ENCODE data around the gene HOXA13. TPM values are rescaled to one million over a fixed set of nuclear protein-coding genes. Genes with fewer than 3 reads are reported as not detected.

HOXA13 gene
- total RNA-seq, 1 experiment from 2014 or later: 0.35 TPM

GRCh38 chr7:27157702-27158431 is 42.0 kb downstream of the HOXA13 start:
- H3K4me2 ChIP-seq: no peak overlapping the region
- intact Hi-C loops (cut with micrococcal nuclease; ENCODE audit: unreplicated experiment): no loop called here
- POLR2A ChIA-PET (ENCODE audit: unreplicated experiment): interaction anchor here (0.6 kb wide), 1 partner anchor 240 kb away, joined by 7 read pairs; no protein-coding TSS in a partner anchor
- no peaks in the 10 kb centered on the region for H3K36me3 ChIP-seq (ENCODE audit: low read depth)
- BruUV-seq (replicated peaks): no TSS peak
- no peaks in the 10 kb centered on the region for H3K9me3 ChIP-seq (ENCODE audit: insufficient read depth, low read depth)
- no peaks in the 10 kb centered on the region for H3K27me3 ChIP-seq (ENCODE audit: insufficient read depth, low read depth)
- CTCF ChIA-PET: interaction anchor here (0.5 kb wide), 1 partner anchor 782 kb away, joined by 3 read pairs; no protein-coding TSS in a partner anchor
- H3K9me2 ChIP-seq (ENCODE audit: insufficient read depth): no peaks in the 10 kb centered on the region
- H2AFZ ChIP-seq: no peak overlapping the region
- TF ChIP-seq CTCF (conservative IDR thresholded peaks at IDR 0.05): no peak
- TF ChIP-seq EZH2 (IDR thresholded peaks at IDR 0.05; ENCODE audit: low read depth): no peak
- H3K4me1 ChIP-seq (replicated peaks; ENCODE audit: insufficient read depth): 0 out of 2 replicates have a peak, but pooled peaks cover 3% of the 10 kb centered on the region
- no peaks in the 10 kb centered on the region for H3K79me2 ChIP-seq (ENCODE audit: low read depth)
- peaks cover 10% of the 10 kb centered on the region; the same call in 1 of the 2 replicates for H3F3A ChIP-seq (ENCODE audit: insufficient read depth, low read depth)
- no peak for DNase-seq
- no peak overlapping the region for H3K4me3 ChIP-seq
- H3K27ac ChIP-seq: no peak overlapping the region
- no peaks in the 10 kb centered on the region for H4K20me1 ChIP-seq (ENCODE audit: insufficient read depth)

GRCh38 chr7:27156916-27157701 is 42.8 kb downstream of the HOXA13 start:
- Histone ChIP-seq H3K4me1 (replicated peaks; ENCODE audit: insufficient read depth) (0 out of 2 replicates have a peak, but pooled peaks cover 3% of the 10 kb centered on the region), H3K27me3 (ENCODE audit: insufficient read depth, low read depth) (no peaks in the 10 kb centered on the region), H4K20me1 (ENCODE audit: insufficient read depth) (no peaks in the 10 kb centered on the region), H2AFZ (no peak overlapping the region), H3K9me2 (ENCODE audit: insufficient read depth) (no peaks in the 10 kb centered on the region), H3F3A (ENCODE audit: insufficient read depth, low read depth) (0 out of 2 replicates have a peak, but pooled peaks cover 2% of the 10 kb centered on the region), H3K36me3 (ENCODE audit: low read depth) (no peaks in the 10 kb centered on the region), H3K9me3 (ENCODE audit: insufficient read depth, low read depth) (no peaks in the 10 kb centered on the region), H3K79me2 (ENCODE audit: low read depth) (no peaks in the 10 kb centered on the region), H3K27ac (no peak overlapping the region), H3K4me2 (no peak overlapping the region), H3K4me3 (no peak overlapping the region)
- CTCF ChIA-PET: interaction anchor here (0.5 to 0.6 kb wide), 2 partner anchors 469 to 781 kb away, joined by 3 to 4 read pairs; no protein-coding TSS in a partner anchor
- TF ChIP-seq CTCF (conservative IDR thresholded peaks at IDR 0.05) (no peak), EZH2 (IDR thresholded peaks at IDR 0.05; ENCODE audit: low read depth) (no peak)
- intact Hi-C loops (cut with micrococcal nuclease; ENCODE audit: unreplicated experiment): no loop called here
- BruUV-seq (replicated peaks): no TSS peak
- POLR2A ChIA-PET (ENCODE audit: unreplicated experiment): interaction anchor here (0.6 kb wide), 1 partner anchor 239 kb away, joined by 7 read pairs; no protein-coding TSS in a partner anchor
- DNase-seq: no peak

GRCh38 chr7:27156508-27156898 is 43.4 kb downstream of the HOXA13 start, which contains the start of gene HOXA7:
HOXA7 (minus strand) TSS chr7:27156675; CDS start chr7:27156545, 130 bp downstream.
- H3K4me1 ChIP-seq (replicated peaks; ENCODE audit: insufficient read depth): 0 out of 2 replicates have a peak, but pooled peaks cover 3% of the 10 kb centered on the region

More at GRCh38 chr7:27156508-27156898, 43.4 kb downstream of the HOXA13 start, which contains the start of gene HOXA7:
- DNase-seq: no peak
- Histone ChIP-seq H3F3A (ENCODE audit: insufficient read depth, low read depth) (no peaks in the 10 kb centered on the region), H3K4me2 (no peak within 1 kb of the TSS), H3K27ac (no peak within 1 kb of the TSS), H3K9me3 (ENCODE audit: insufficient read depth, low read depth) (no peaks in the 10 kb centered on the region), H3K4me3 (no peak within 1 kb of the TSS), H3K36me3 (ENCODE audit: low read depth) (no peaks in the 10 kb centered on the region), H4K20me1 (ENCODE audit: insufficient read depth) (no peaks in the 10 kb centered on the region), H3K27me3 (ENCODE audit: insufficient read depth, low read depth) (no peaks in the 10 kb centered on the region), H2AFZ (no peak within 1 kb of the TSS), H3K79me2 (ENCODE audit: low read depth) (no peaks in the 10 kb centered on the region), H3K9me2 (ENCODE audit: insufficient read depth) (no peaks in the 10 kb centered on the region)
- intact Hi-C loops (cut with micrococcal nuclease; ENCODE audit: unreplicated experiment): no loop called here
- no TSS peak for BruUV-seq (replicated peaks)
- POLR2A ChIA-PET (ENCODE audit: unreplicated experiment): no interaction called here
- TF ChIP-seq EZH2 (IDR thresholded peaks at IDR 0.05; ENCODE audit: low read depth) (no peak), CTCF (conservative IDR thresholded peaks at IDR 0.05) (no peak)
- CTCF ChIA-PET: interaction anchor here (0.6 kb wide), 1 partner anchor 469 kb away, joined by 4 read pairs; no protein-coding TSS in a partner anchor
